ENCODE results near the gene KIAA0825.
"Not testable (repeated sequence)": the region's sequence is repeated elsewhere in the genome, so short reads cannot be mapped to it uniquely, and the experiment has no call there.

The KIAA0825 gene

GRCh38 chr5:94217745-94218144 is 400.7 kb downstream of the KIAA0825 start:
- DNase-seq = no peak

- no peak for DNase-seq
Observed at GRCh38 chr5:94217216-94217615, 401.2 kb downstream of the KIAA0825 start.

DNA sequence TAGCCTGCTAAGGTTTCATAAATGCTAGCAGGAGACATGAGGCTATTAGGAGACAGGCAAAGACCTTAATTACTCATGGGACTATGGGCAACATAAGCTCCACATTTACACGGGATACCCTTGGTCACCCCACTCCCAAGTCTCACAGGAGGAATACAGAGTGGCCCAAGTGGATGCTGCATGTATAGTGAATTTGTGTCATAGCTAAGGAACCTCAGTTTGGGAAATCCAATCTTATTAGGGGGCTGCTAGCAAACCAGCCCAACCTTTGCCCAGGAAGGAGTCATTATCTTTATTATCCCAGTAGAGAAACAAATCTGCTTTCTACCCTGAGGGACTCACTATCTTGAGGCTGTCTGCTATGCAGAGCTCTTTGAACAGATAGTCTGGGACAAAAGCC is 405.9 kb downstream of the KIAA0825 start:
- DNase-seq = no peak

- no peak for DNase-seq
Observed at GRCh38 chr5:94209774-94210355, 408.5 kb downstream of the KIAA0825 start.

DNA sequence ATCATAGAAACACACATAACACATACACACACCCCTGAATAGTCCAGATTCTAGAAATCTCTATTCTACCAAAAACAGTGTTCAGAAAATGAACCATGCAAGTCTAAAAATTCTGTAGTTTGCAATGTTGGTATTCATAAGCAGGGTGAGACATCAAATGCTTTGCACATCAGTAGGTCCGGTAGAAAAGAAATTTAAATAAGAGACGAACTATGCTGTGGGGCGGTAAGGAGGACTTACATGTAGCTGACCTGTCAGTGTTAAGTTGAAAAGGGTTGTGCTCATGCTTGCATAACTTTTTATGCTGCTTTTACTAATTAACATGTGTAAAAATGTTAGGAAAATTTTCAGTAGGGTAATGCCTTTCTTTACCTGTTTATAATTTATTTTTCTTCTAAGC is 409.1 kb downstream of the KIAA0825 start:
- no peak for DNase-seq

GRCh38 chr5:94199566-94199965 is 418.8 kb downstream of the KIAA0825 start:
- no peak for DNase-seq

DNA sequence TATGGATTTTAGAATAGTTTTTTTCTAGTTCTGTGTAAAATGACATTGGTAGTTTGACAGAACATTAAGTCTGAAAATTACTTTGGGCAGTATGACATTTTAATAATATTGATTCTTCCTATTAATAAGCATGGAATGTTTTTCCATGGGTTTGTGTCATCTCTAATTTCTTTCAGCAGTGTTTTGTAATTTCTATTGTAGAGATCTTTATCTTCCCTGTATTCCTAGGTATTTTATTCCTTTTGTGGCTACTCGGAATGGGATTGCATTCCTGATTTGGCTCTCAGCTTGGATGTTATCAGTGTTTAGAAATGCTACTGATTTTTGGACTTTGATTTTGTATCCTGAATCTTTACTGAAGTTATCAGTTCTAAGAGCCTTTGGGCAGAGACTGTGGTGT is 420.4 kb downstream of the KIAA0825 start:
- DNase-seq = no peak

DNA sequence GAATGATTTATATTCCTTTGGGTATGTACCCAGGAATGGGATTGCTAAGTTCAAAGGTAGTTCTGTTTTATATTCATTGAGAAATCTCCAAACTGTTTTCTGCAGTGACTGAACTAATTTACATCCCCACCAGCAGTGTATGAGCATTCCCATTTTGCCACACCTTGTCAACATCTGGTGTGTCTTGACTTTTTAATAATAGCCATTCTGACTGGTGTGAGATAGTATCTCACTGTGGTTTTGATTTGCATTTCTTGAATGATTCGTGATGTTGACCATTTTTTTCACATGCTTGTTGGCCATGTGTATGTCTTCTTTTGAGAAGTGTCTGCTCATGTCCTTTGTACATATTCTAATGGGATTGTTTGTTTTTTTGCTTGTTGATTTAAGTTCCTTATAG is 421.5 kb downstream of the KIAA0825 start:
- DNase-seq = no peak

GRCh38 chr5:94192658-94193391 is 425.6 kb downstream of the KIAA0825 start:
- DNase-seq = no peak

DNA sequence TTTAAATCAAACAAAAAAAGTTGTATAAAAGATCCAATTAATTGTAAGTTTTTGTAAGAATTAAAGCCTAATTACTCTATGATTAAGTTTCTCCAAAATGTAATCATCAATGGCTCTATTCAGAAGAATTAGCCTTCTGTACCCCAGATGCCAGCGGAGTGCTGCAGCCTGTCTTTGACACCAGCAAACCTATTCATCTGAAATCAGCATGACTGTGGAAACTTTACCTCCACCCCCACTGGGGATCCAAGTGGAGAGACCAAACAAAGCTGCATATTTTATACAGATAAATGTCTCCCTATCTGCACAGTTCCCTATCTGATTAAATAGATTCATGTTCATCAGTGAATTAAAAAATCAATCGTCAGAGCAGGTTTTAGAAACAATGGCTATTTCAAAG is 426.8 kb downstream of the KIAA0825 start:
- DNase-seq = no peak

DNA sequence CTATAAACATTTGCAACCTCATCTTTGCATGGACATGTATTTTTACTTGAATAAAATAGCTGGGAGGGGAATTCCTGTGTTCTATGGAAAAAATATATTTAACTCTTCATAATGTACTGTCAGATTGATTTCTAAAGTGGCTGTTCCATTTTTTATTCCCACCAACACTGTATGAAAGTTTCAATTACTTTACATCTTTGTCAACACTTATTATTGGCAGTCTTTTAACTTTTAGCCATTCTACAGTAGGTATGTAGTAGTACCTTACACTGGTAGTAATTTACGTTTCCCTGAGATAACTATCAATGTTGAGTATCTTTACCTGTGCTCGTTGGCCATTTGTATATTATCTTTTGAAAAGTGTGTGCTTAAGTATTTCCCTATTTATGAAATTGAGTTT is 429.7 kb downstream of the KIAA0825 start:
- DNase-seq = no peak

- no peak for DNase-seq
Observed at GRCh38 chr5:94184870-94185269, 433.5 kb downstream of the KIAA0825 start.

- no peak for DNase-seq
Observed at GRCh38 chr5:94181895-94182294, 436.5 kb downstream of the KIAA0825 start.

DNA sequence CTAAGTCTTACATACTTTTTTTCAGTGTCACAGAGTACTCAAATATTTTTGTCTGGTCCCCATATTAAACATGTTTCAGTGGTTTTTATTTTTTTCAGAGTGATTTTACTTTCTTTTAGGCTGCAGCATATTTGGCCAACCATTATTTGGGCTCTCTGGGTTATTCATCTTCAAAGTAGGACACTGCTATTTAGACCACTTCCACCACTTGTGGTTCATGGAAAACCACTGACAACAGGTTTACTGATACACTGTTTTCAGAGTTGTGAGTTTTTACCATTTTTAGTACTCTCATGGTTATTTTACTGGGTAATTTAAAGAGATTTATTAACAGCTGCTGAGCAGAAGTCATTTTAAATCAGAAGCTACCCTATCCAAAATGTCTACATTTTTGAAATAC is 437.6 kb downstream of the KIAA0825 start:
- DNase-seq = no peak

GRCh38 chr5:94175912-94176311 is 442.5 kb downstream of the KIAA0825 start:
- no peak for DNase-seq

- DNase-seq = no peak
Observed at GRCh38 chr5:94174748-94175411, 443.5 kb downstream of the KIAA0825 start.

DNA sequence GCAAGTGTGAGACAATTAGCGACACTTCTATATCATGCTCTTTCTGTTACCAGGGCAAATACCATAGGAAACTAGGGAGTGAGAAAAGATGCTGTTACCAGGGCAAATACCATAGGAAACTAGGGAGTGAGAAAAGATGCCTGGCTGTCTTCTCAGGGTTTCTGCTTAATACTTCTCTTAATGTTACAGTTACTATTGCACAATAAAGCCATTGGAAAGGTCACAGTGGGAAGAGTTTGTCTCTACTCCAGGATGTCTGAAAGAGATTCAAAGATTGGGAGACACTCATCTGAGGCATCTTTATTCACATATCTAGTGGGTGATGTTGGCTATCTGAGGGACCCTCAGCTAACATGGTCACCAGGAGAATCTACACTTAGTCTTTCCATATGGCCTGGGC is 445.3 kb downstream of the KIAA0825 start:
- no peak for DNase-seq

DNA sequence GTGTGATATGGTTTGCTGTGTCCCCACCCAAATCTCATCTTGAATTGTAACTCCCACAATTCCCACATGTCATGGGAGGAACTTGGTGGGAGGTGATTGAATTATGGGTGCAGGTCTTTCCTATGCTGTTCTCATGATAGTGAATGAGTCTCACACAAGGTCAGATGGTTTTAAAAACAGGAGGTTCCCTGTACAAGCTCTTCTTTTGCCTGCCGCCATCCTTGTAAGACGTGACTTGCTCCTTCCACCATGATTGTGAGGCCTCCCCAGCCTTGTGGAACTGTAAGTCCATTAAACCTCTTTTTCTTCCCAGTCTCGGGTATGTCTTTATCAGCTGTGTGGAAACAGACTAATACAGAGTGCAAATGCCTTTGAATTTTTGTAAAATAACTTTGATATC is 447.3 kb downstream of the KIAA0825 start:
- not testable (repeated sequence) for DNase-seq

DNA sequence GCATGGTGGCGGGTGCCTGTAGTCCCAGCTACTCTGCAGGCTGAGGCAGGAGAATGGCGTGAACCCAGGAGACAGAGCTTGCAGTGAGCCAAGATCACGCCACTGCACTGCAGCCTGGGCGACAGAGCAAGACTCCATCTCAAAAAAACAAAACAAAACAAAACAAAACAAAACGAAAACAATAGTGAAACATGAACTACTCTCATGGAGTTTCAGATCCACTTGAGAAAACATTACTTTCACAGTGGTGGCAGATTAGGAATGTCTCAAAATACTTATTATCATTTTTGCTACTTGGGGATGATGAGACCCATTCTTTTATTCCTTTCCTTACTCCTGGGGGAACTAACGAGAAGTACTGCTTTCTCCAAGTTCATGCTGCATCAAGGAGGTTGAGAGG is 448.2 kb downstream of the KIAA0825 start:
- not testable (repeated sequence) for DNase-seq

DNA sequence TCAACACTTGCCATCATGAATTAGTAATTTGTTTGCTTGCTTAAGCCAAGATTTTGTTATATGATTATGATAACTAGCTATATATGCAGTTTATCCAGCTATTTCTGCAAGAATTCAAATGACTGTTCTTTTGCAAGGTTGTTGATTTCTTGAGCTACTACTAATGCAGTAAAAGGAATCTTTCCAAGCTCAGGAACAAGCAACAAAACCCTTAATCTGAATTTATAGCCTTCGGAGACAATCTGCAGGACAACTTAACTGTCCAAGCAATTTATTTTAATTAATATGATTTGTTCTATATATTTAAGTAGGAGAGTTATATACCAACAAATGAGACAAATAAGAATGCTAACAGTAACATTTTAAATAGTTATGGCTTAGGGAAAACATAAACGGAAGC is 450.3 kb downstream of the KIAA0825 start:
- DNase-seq = no peak

DNA sequence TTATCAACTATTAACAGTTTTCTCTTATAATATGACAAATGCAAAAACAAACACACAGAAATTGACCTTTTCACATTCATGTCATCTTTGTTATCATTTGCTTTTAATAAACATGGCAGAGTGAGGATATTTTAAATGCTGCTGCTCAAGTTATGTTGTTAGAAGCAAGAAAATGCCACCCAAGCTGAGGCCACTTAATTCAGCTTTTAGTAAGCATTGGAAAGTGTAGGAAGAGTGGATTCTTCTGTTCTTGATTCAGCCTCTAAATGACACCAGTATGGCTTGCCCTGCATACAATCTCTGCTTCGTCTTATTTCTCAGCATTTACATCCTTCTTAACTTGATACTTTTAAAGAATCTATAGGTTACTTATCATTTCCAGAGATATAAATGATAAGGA is 456.6 kb downstream of the KIAA0825 start:
- DNase-seq = no peak

GRCh38 chr5:94159144-94159543 is 459.3 kb downstream of the KIAA0825 start:
- no peak for DNase-seq

DNA sequence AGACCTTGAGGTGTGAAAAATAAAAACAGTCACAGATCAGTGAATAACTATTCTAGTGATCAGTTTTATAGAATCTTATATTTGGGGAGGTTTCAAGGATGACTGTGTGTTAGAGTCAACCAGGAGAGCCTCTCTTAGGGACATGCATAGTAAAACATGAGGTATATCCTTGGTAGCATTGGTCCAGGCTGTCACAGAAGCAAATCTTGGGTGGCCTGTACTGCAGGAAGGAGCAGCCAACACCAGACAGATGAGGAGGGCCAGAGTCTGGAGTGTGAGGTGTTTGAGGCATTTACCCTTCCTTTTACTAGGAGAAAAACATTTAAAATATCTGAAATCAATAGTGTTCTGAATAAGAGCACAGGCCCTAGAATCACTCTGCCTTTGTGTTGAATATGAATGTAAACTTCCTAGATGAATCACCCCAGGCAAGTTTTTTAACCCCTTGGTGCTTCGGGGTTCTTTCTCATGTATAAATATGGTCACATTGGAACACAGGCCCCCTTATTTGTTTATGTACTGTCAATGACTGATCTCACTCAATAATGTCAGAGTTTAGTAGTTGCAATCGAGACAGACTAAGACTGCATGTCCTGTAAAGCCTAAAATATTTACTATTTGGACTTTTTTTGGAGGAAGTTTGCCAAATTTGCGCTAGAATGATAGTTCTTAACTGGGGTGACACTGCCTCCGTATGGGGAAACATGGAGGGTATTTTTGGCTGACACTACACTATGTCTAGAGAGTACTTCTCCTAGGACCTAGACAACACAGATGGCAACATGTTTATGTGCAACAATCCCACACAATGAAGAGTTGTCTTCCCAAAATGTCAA is 460.5 kb downstream of the KIAA0825 start:
- DNase-seq = no peak

Measured in activated naive CD4-positive, alpha-beta T cell (primary cell).